SK-N-MC (cell line): Measurements from ENCODE around the gene OSR1.

ENCODE experiments used
- EZH2 ChIP-seq: fragments of 200-600 bp; sonication (generic); IDR thresholded peaks from one replicate; pipeline ENCODE4 v1.6.1; 2017; ENCODE audit warnings: antibody characterized with exemption
- FOXP2 ChIP-seq: optimal IDR thresholded peaks from 2 replicates; pipeline ENCODE3; 2011; ENCODE audit warnings: mild to moderate bottlenecking, moderate library complexity; ENCODE audit not compliant: insufficient read depth; ENCODE audit errors: extremely low read length, control extremely low read depth
- POLR2AphosphoS5 ChIP-seq: IDR thresholded peaks from 2 replicates; pipeline ENCODE4 v1.6.1; 2012; ENCODE audit warnings: mild to moderate bottlenecking, low read depth, low read length, borderline replicate concordance

GRCh38 chr2:19348692-19349091 is 9.7 kb downstream of the OSR1 start:
- TF ChIP-seq EZH2 (no peak), POLR2AphosphoS5 (no peak), FOXP2 (no peak)
